Activated T-cell treated with anti-CD3 and anti-CD28 coated beads, Interleukin-2, amount 50 U/mL, for 24 hours (primary cell): ENCODE results near the gene DLGAP4.
"Not testable (repeated sequence)": the region's sequence is repeated elsewhere in the genome, so short reads cannot be mapped to it uniquely, and the experiment has no call there.

Experiments used
- DNase-seq: peaks from one replicate; pipeline ENCODE4 v3.0.0-alpha.2; 2020
- H3K27ac Mint-ChIP-seq: 2 replicates; pipeline ENCODE4 v1.8.0; 2020; ENCODE audit warnings: mild to moderate bottlenecking, mixed read lengths
- H3K27me3 Mint-ChIP-seq: 2 replicates; pipeline ENCODE4 v1.8.0; 2020; ENCODE audit warnings: mixed read lengths
- H3K36me3 Mint-ChIP-seq: 2 replicates; pipeline ENCODE4 v1.8.0; 2020; ENCODE audit warnings: low read depth, mixed read lengths
- H3K4me1 Mint-ChIP-seq: 2 replicates; pipeline ENCODE4 v1.8.0; 2020; ENCODE audit warnings: low read depth, mixed read lengths
- H3K4me3 Mint-ChIP-seq: 2 replicates; pipeline ENCODE4 v1.8.0; 2020; ENCODE audit warnings: mild to moderate bottlenecking, moderate library complexity, mixed read lengths
- H3K9me3 Mint-ChIP-seq: 2 replicates; pipeline ENCODE4 v1.8.0; 2020; ENCODE audit warnings: mixed read lengths

DLGAP4 gene

GRCh38 chr20:36547186-36548005 is 241.3 kb downstream of the DLGAP4 start:
- no peak for DNase-seq
- no peak overlapping the region for H3K4me3 Mint-ChIP-seq
- H3K4me1 Mint-ChIP-seq: peaks cover 1% of the 10 kb centered on the region
- peak overlapping the region; percentile 26 for H3K27ac Mint-ChIP-seq
- H3K27me3 Mint-ChIP-seq: no peaks in the 10 kb centered on the region
- H3K36me3 Mint-ChIP-seq: no peaks in the 10 kb centered on the region
- no peaks in the 10 kb centered on the region for H3K9me3 Mint-ChIP-seq

- Mint-ChIP-seq H3K4me3 (no peak overlapping the region), H3K4me1 (peaks cover 1% of the 10 kb centered on the region), H3K36me3 (no peaks in the 10 kb centered on the region), H3K27me3 (no peaks in the 10 kb centered on the region), H3K27ac (no peak overlapping the region), H3K9me3 (no peaks in the 10 kb centered on the region)
- no peak for DNase-seq
These were observed 241.8 kb downstream of the DLGAP4 start for GRCh38 chr20:36548006-36548315.

GRCh38 chr20:36548704-36549627 is 242.8 kb downstream of the DLGAP4 start:
- Mint-ChIP-seq H3K9me3 (no peaks in the 10 kb centered on the region), H3K27me3 (no peaks in the 10 kb centered on the region), H3K36me3 (no peaks in the 10 kb centered on the region), H3K4me3 (no peak overlapping the region), H3K27ac (no peak overlapping the region), H3K4me1 (peaks cover 1% of the 10 kb centered on the region)
- no peak for DNase-seq

- DNase-seq: no peak
- H3K9me3 Mint-ChIP-seq: no peaks in the 10 kb centered on the region
- H3K27me3 Mint-ChIP-seq: no peaks in the 10 kb centered on the region
- H3K36me3 Mint-ChIP-seq: no peaks in the 10 kb centered on the region
- H3K4me1 Mint-ChIP-seq: peaks cover 1% of the 10 kb centered on the region
- H3K27ac Mint-ChIP-seq: no peak overlapping the region
- no peak overlapping the region for H3K4me3 Mint-ChIP-seq
These were observed 243.4 kb downstream of the DLGAP4 start for GRCh38 chr20:36549628-36549941.

- Mint-ChIP-seq H3K4me3 (no peak overlapping the region), H3K27ac (no peak overlapping the region), H3K9me3 (no peaks in the 10 kb centered on the region), H3K36me3 (no peaks in the 10 kb centered on the region), H3K27me3 (no peaks in the 10 kb centered on the region), H3K4me1 (peaks cover 1% of the 10 kb centered on the region)
- DNase-seq: no peak
These were observed 244.0 kb downstream of the DLGAP4 start for GRCh38 chr20:36549942-36550789.

GRCh38 chr20:36550790-36551299 is 244.7 kb downstream of the DLGAP4 start:
- peaks cover 1% of the 10 kb centered on the region for H3K4me1 Mint-ChIP-seq
- H3K9me3 Mint-ChIP-seq: no peaks in the 10 kb centered on the region
- H3K27me3 Mint-ChIP-seq: no peaks in the 10 kb centered on the region
- no peak for DNase-seq
- no peak overlapping the region for H3K4me3 Mint-ChIP-seq
- no peak overlapping the region for H3K27ac Mint-ChIP-seq
- H3K36me3 Mint-ChIP-seq: no peaks in the 10 kb centered on the region

GRCh38 chr20:36555248-36555647 is 249.1 kb downstream of the DLGAP4 start:
- Mint-ChIP-seq H3K36me3 (no peaks in the 10 kb centered on the region), H3K9me3 (no peaks in the 10 kb centered on the region)
- no peak for DNase-seq

GRCh38 chr20:36562724-36563123 is 256.6 kb downstream of the DLGAP4 start:
- peaks cover 3% of the 10 kb centered on the region for H3K4me1 Mint-ChIP-seq
- peaks cover 3% of the 10 kb centered on the region for H3K36me3 Mint-ChIP-seq
- no peak overlapping the region for H3K4me3 Mint-ChIP-seq
- H3K9me3 Mint-ChIP-seq: peaks cover 5% of the 10 kb centered on the region
- DNase-seq: no peak
- no peaks in the 10 kb centered on the region for H3K27me3 Mint-ChIP-seq
- H3K27ac Mint-ChIP-seq: no peak overlapping the region

More at GRCh38 chr20:36555248-36555647, 249.1 kb downstream of the DLGAP4 start:
- Mint-ChIP-seq H3K4me3 (no peak overlapping the region), H3K4me1 (peaks cover 8% of the 10 kb centered on the region), H3K27me3 (no peaks in the 10 kb centered on the region), H3K27ac (no peak overlapping the region)

- DNase-seq: no peak
- Mint-ChIP-seq H3K9me3 (peaks cover 5% of the 10 kb centered on the region), H3K27ac (no peak overlapping the region), H3K27me3 (no peaks in the 10 kb centered on the region), H3K4me3 (no peak overlapping the region), H3K36me3 (peaks cover 3% of the 10 kb centered on the region), H3K4me1 (peaks cover 3% of the 10 kb centered on the region)
These were observed 257.2 kb downstream of the DLGAP4 start for GRCh38 chr20:36563374-36563773.

GRCh38 chr20:36564078-36564725 is 258.1 kb downstream of the DLGAP4 start:
- not testable (repeated sequence) for H3K4me1 Mint-ChIP-seq, H3K9me3 Mint-ChIP-seq, H3K27me3 Mint-ChIP-seq, H3K4me3 Mint-ChIP-seq, H3K36me3 Mint-ChIP-seq, DNase-seq, H3K27ac Mint-ChIP-seq

GRCh38 chr20:36564726-36565121 is 258.6 kb downstream of the DLGAP4 start:
- not testable (repeated sequence) for H3K4me1 Mint-ChIP-seq, DNase-seq, H3K27me3 Mint-ChIP-seq, H3K27ac Mint-ChIP-seq, H3K4me3 Mint-ChIP-seq, H3K36me3 Mint-ChIP-seq, H3K9me3 Mint-ChIP-seq

GRCh38 chr20:36565520-36565919 is 259.4 kb downstream of the DLGAP4 start:
- Mint-ChIP-seq H3K27me3 (no peaks in the 10 kb centered on the region), H3K36me3 (peaks cover 3% of the 10 kb centered on the region), H3K4me1 (peaks cover 3% of the 10 kb centered on the region), H3K27ac (no peak overlapping the region), H3K9me3 (peaks cover 5% of the 10 kb centered on the region), H3K4me3 (no peak overlapping the region)
- DNase-seq: no peak

GRCh38 chr20:36569847-36570429 is 263.8 kb downstream of the DLGAP4 start:
- H3K4me3 Mint-ChIP-seq: no peak overlapping the region
- no peak overlapping the region for H3K27ac Mint-ChIP-seq
- no peaks in the 10 kb centered on the region for H3K27me3 Mint-ChIP-seq
- H3K4me1 Mint-ChIP-seq: peaks cover 22% of the 10 kb centered on the region
- DNase-seq: no peak
- peaks cover 6% of the 10 kb centered on the region for H3K36me3 Mint-ChIP-seq
- H3K9me3 Mint-ChIP-seq: peaks cover 2% of the 10 kb centered on the region
